Activated gamma-delta T cell (primary cell): ENCODE measurements around the gene MACROD2.

ENCODE experiments used
- DNase-seq: peaks from one replicate; lab custom pipeline; 2025; lab: John Stamatoyannopoulos, UW

MACROD2 gene

GRCh38 chr20:15047601-15048000 lies 1052.3 kb downstream of the MACROD2 start:
- no peak for DNase-seq

DNA sequence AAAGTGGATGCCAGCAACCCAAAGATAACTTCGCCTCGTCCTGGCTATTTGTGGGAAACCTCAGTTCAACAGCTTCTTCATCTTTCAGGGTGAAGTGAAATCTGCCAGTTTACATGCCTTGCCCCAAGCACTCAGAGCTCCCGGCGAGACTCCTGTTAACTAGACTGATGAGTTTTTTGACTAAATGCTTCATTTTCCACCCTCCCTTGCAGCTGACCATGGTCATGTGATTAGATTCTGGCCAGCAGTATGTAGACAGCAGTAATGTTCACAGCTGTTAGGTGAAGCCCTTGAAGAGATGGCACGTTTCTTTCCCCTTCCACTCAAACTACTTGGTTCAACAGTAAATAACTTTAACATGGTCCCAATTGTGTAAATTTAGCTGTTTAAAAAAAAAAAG lies 1060.9 kb downstream of the MACROD2 start:
- DNase-seq: no peak

DNA sequence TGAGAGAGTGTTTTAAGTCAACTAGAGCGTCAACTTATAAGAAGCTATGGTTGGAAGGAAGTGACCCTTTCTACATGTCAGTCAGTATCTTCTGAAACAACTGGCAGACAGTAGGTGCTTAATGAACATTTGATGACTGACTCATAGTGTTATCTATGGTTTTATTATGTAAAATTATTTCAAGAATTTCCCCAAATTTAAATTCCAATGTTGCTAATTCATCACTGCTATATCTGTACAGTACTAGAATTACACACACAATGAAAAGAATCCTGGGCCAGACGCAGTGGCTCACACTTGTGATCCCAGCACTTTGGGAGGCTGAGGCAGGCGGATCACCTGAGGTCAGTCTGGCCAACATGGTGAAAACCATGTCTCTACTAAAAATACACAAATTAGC lies 1063.5 kb downstream of the MACROD2 start:
- no peak for DNase-seq

GRCh38 chr20:15059438-15059837 lies 1064.1 kb downstream of the MACROD2 start:
- no peak for DNase-seq

DNA sequence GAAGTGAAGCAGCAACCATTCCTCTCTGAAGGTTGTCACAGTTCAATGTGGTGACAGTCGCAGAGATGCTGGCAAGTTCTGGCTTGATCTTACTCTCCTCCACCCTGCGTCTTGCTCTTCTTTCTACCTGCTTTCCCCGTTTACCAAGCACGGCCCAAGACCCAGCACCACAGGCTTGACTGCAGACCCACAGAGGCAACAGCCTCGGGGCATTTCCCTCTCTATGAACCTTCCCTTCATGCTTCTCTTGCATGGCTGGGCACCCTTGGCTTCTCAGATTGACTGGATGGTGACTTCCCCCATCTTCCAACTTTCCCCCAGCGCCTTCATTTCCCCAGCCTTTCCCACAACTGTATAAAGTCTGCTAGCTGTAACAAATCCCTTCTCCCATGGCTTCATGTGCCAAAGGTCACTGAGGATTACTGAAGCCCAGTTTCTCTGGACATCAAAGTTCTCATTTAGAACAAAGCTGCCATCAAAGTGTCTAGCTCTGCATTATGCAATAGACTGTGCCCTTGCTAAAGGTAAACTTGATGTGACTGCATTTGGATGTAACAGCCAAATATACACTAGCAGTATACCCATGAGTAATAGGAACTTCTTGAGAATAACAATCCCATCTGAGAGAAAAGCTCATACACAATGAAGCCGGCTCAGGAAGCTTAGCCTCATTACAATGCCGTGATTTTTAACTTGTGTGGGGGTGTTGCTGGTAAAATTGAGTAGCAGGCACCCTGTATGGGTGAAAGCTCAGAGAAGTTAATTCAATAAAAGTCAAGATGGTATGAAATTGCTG lies 1065.1 kb downstream of the MACROD2 start:
- DNase-seq: no peak

DNA sequence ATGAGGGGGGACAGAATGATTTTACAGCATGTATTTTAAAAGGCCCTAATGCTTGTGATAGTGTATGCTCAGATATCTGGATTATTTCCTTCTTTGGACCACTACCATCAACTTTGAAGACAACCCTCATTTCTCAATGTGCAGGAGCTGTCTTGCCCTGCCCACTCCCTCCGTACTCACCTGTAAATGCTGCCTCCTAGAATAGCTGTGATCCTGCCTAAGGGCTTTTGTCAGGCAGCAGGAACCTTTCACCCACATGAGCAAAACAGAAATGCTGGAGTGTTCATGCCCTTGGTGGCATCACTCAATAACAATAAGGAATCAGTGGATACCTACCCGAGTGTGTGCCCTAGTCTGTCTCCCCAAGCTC lies 1065.7 kb downstream of the MACROD2 start:
- DNase-seq: no peak

DNA sequence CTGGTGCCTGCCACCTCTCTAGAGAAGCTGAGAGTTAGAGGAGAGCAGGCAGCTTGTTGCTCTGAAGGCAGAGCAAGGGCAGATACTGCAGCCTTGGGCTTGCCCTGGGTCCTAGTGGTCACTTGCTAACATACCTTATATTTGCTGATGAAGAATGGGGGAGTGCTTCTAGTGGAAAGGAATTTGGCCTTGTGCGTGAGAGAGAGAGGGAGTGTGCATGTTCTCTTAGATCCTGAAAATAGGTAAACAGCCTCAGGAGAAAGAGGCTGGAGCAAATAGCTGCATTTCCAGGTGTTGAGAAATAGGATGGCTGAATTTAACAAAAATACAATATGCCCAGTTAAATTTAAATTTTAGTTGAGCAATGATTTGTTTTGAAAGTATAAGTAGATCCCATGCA lies 1066.6 kb downstream of the MACROD2 start:
- no peak for DNase-seq

DNA sequence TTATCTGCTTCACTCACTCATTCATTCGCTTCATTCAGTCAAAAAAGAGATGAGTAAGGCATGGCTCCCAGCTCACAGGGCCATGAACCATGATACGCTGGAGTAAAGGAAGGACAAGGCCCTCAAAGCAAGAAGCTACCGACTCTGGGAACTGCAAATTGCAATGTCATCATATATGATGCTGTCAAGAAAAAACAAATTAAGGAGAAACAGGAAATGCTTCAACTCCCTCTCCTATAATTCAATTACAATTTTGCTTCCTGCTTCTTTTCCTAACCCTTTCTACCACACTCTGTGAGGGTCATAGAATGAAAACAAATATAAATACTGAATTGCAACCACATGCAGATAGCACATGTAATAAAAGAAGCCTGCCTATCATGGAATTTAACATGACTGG lies 1067.8 kb downstream of the MACROD2 start:
- DNase-seq: no peak

- DNase-seq: no peak
These were observed 1069.4 kb downstream of the MACROD2 start for GRCh38 chr20:15064741-15065140.

GRCh38 chr20:15065794-15066193 lies 1070.5 kb downstream of the MACROD2 start:
- no peak for DNase-seq

GRCh38 chr20:15068486-15068885 lies 1073.2 kb downstream of the MACROD2 start:
- DNase-seq: no peak

- no peak for DNase-seq
These were observed 1074.0 kb downstream of the MACROD2 start for GRCh38 chr20:15069355-15069754.

- no peak for DNase-seq
These were observed 1075.9 kb downstream of the MACROD2 start for GRCh38 chr20:15071085-15071808.

GRCh38 chr20:15072316-15072715 lies 1077.0 kb downstream of the MACROD2 start:
- no peak for DNase-seq

DNA sequence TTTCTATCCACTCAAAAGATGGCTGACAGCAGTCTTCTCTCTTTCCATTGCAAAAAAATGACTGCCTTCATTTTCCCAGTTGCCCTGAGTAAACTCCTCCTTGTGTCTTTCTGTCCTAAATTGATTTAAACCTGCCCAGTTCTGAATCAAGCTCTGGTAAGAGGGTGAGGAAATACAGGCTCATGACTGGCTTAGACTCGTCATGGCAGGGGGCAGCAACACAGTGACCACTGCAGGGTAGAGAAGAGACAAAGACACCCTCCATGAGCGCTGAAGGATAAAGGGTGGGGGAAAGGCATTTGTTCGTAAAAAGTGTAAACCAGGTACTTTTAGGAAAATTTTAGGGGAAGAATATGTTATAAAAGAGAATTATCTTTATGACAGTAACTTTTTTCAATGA lies 1080.3 kb downstream of the MACROD2 start:
- DNase-seq: no peak

GRCh38 chr20:15076785-15077184 lies 1081.5 kb downstream of the MACROD2 start:
- no peak for DNase-seq

DNA sequence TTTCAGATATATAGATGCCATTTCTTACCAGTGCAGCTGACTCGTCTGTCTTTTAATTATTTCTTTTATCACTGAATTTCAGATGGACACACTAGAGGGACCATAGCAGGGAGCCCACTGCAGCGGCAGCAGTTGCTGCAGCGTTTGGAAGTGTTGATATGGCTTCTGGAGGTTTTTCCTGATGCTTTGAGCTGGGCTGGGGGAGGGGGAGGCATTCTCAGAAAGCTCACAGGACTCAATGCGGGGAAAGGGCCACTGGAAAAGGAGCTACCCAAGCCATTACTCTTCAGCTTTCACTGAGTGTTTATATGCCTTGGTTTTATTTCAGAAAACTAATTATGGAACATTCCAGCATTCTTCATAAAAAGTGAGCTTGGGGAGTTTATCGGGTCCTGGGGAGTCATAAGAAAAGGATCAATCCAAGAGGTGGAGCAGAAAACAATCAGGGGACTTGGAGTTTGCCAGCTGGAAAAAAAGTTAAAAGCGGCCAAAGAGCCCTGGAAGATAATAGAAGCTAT lies 1082.5 kb downstream of the MACROD2 start:
- no peak for DNase-seq

- no peak for DNase-seq
These were observed 1084.5 kb downstream of the MACROD2 start for GRCh38 chr20:15079594-15080340.

DNA sequence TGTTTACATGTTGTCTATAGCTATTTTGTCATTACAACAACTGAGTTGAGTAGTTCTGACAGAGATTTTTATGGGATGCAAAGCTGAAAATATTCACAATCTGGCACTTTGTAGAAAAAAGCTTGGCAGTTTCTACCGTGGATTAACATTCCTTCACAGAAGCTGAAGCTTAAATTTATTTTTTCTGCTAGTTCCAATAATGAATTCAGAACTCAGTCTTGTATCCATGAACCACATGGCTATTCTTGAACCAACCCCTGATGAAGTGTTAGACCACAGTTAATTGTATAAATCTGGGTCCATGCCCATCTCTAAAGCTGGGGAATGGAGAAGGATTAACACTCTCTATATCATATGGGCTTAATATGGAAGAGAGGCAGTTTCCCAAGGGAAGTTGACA lies 1085.9 kb downstream of the MACROD2 start:
- no peak for DNase-seq

DNA sequence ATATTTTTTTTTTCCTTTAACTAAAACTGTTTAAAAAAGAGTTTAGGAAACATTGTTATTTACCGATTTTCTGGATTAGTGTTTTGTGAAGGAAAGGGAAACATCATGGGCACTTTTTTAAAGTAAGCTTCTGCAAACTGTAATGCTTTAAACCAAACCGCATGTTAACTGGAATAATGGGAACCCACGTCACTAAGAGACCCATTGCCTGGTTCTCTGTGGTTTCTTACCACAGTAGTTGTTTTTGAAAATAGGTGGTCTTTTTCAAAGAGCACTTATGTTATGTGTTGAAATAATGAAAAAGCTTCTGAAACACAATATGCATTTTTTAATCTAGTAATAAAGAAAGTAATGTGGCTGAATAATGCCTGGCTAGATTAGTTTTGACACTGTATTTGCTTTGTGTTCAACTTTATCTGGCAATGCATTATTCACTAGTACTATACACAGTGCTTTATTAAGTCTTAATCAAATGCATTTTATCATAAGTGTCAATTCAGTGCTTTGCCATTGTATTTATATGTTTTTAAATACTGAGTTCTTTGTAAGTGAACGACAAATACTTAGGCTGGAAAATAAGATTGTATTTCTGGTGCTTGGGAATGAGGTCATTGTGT lies 1096.2 kb downstream of the MACROD2 start:
- DNase-seq: no peak

GRCh38 chr20:15098351-15098750 lies 1103.0 kb downstream of the MACROD2 start:
- no peak for DNase-seq

DNA sequence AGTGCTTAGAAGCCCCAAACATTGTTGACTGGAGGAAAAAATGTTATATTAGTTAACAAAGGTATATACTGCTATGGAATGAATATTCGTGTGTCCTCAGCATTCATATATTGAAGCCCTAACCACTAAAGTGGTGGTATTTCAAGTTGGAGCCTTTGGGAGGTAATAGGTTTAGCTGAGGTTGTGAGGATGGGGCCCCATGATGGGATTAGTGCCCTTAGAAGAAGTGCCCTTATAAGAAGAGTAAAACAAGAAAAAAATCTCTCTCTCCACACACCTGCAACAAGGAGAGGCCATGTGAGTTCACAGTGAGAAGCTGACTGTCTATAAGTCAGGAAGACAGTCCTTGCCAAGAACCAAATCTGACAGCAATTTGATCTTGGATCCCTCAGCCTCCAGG lies 1103.8 kb downstream of the MACROD2 start:
- DNase-seq: no peak
